K562 (cell line): ENCODE data around the gene SPEM2.

Source experiments
- CTCF ChIP-seq, 3 experiments: IDR thresholded peaks in 2 of 3; conservative IDR thresholded peaks in 1 of 3; 2 replicates each; pipeline ENCODE4 v1.5.1; 2011 to 2012; ENCODE audit warnings: low read length in 3 of 3, mild to moderate bottlenecking in 3 of 3, control low read depth in 2 of 3, improper control_type of control experiment in 1 of 3, inconsistent platforms in 1 of 3, low read depth in 1 of 3, mixed read lengths in 1 of 3, moderate library complexity in 1 of 3; ENCODE audit not compliant: insufficient read depth in 2 of 3
- FOSL1 ChIP-seq: fragments of 200-800 bp; sonication (Bioruptor generic); conservative IDR thresholded peaks from 2 replicates; pipeline ENCODE4 v1.6.1; 2016; ENCODE audit warnings: missing genetic modification characterization, missing compliant biosample characterization
- GMEB1 ChIP-seq: fragments of 250-450 bp; sonication (Bioruptor Pico); IDR thresholded peaks from 2 replicates; pipeline ENCODE4 v1.4.0; 2020; ENCODE audit warnings: mild to moderate bottlenecking
- HDAC1 ChIP-seq, 2 experiments: fragments of 450-650 bp; IDR thresholded peaks; 2 replicates each; pipeline ENCODE4 v1.6.1; 2016 to 2017; ENCODE audit warnings: inconsistent platforms in 1 of 2, mild to moderate bottlenecking in 1 of 2, moderate library complexity in 1 of 2
- MAFK ChIP-seq: IDR thresholded peaks from 2 replicates; pipeline ENCODE4 v1.6.1; 2011; ENCODE audit warnings: low read length, improper control_type of control experiment
- NBN ChIP-seq: fragments of 450-650 bp; IDR thresholded peaks from 2 replicates; pipeline ENCODE4 v1.6.1; 2016; ENCODE audit warnings: low read depth, mild to moderate bottlenecking
- NCOA1 ChIP-seq: fragments of 450-650 bp; IDR thresholded peaks from 2 replicates; pipeline ENCODE4 v1.6.1; 2016; ENCODE audit warnings: low read depth
- PRDM10 ChIP-seq: fragments of 450-650 bp; IDR thresholded peaks from 2 replicates; pipeline ENCODE4 v1.6.1; 2018; ENCODE audit not compliant: partially characterized antibody
- PTBP1 ChIP-seq: fragments of 200-400 bp; formaldehyde crosslinking; IDR thresholded peaks from 2 replicates; pipeline ENCODE4 v1.6.1; 2017; ENCODE audit warnings: low read depth, low read length
- ZC3H4 ChIP-seq: sonication (generic); formaldehyde crosslinking; IDR thresholded peaks from 2 replicates; pipeline ENCODE4 v1.9.0; 2021; ENCODE audit warnings: missing genetic modification reagents, borderline replicate concordance

GRCh38 chr17:7417056-7417655, 8.3 kb upstream of the SPEM2 start:
- no peak for TF ChIP-seq MAFK
- no peak for TF ChIP-seq CTCF (IDR thresholded peaks at IDR 0.05 in 2 of 3, conservative IDR thresholded peaks at IDR 0.05 in 1 of 3; ENCODE audit: insufficient read depth in 2 of 3, low read depth in 1 of 3, low read length in 3 of 3)
- TF ChIP-seq PTBP1: no peak
- no peak for TF ChIP-seq FOSL1 (tag)
- no peak for TF ChIP-seq HDAC1 (IDR thresholded peaks at IDR 0.05)
- no peak for TF ChIP-seq NCOA1
- no peak for TF ChIP-seq GMEB1
- no peak for TF ChIP-seq NBN
- no peak for TF ChIP-seq PRDM10
- no peak for TF ChIP-seq ZC3H4
